ENCODE results near the gene DES. TPM values are rescaled to one million over a fixed set of nuclear protein-coding genes. Genes with fewer than 3 reads are reported as not detected.

The DES gene
- total RNA-seq, 2 donors from 2014 or later, result 12.7 to 23.1 TPM

- WGBS, 2 donors, result 82 to 85% methylated on average over 17 of the region's 17 CpGs
- TF ChIP-seq CTCF (IDR thresholded peaks at IDR 0.05) (no peak), POLR2A (IDR thresholded peaks at IDR 0.05) (no peak)
- Histone ChIP-seq H3K9me3 (no peaks in the 10 kb centered on the region), H3K27ac (no peak overlapping the region), H3K36me3 (replicated peaks in 1 of 2; ENCODE audit: insufficient read depth in 1 of 2, low read depth in 2 of 2) (no peaks in the 10 kb centered on the region), H3K4me3 (no peak overlapping the region), H3K4me1 (peaks cover 10% of the 10 kb centered on the region), H3K27me3 (peaks cover 0 to 12% of the 10 kb centered on the region in 2 donors)
- intact Hi-C loops (cut with DNase I), result no loop called here
- ATAC-seq (no peak), DNase-seq (no peak)
Observed at GRCh38 chr2:219421323-219421722, 3.1 kb downstream of the DES start.

GRCh38 chr2:219422952-219423534 is 4.9 kb downstream of the DES start:
- Histone ChIP-seq H3K27me3 (peaks cover 0 to 11% of the 10 kb centered on the region in 2 donors), H3K4me1 (peaks cover 9% of the 10 kb centered on the region), H3K4me3 (no peak overlapping the region), H3K36me3 (replicated peaks in 1 of 2; ENCODE audit: insufficient read depth in 1 of 2, low read depth in 2 of 2) (no peaks in the 10 kb centered on the region), H3K27ac (no peak overlapping the region), H3K9me3 (no peaks in the 10 kb centered on the region)
- ATAC-seq, result no peak
- WGBS, 2 donors, result 76 to 77% methylated on average over 8 of the region's 8 CpGs
- intact Hi-C loops (cut with DNase I), result no loop called here
- no peak for TF ChIP-seq CTCF (IDR thresholded peaks at IDR 0.05)
- TF ChIP-seq POLR2A (IDR thresholded peaks at IDR 0.05), result no peak
- DNase-seq, result no peak

GRCh38 chr2:219423652-219424377 is 5.6 kb downstream of the DES start:
- 71 to 74% methylated on average over 14 of the region's 14 CpGs for WGBS, 2 donors
- H3K27ac ChIP-seq, result no peak overlapping the region
- no peak for TF ChIP-seq POLR2A (IDR thresholded peaks at IDR 0.05)
- TF ChIP-seq CTCF (IDR thresholded peaks at IDR 0.05), result no peak
- no peak overlapping the region for H3K4me3 ChIP-seq
- peaks cover 0 to 3% of the 10 kb centered on the region in 2 donors for H3K27me3 ChIP-seq
- ATAC-seq (no peak), DNase-seq (no peak)
- H3K4me1 ChIP-seq, result peaks cover 2% of the 10 kb centered on the region
- intact Hi-C loops (cut with DNase I), result no loop called here
- no peaks in the 10 kb centered on the region for H3K9me3 ChIP-seq
- no peaks in the 10 kb centered on the region for H3K36me3 ChIP-seq (replicated peaks in 1 of 2; ENCODE audit: insufficient read depth in 1 of 2, low read depth in 2 of 2)

GRCh38 chr2:219425238-219426067 is 7.3 kb downstream of the DES start:
- no peaks in the 10 kb centered on the region for H3K4me1 ChIP-seq
- no peak overlapping the region for H3K27ac ChIP-seq
- no peaks in the 10 kb centered on the region for H3K27me3 ChIP-seq
- no peak for DNase-seq
- ATAC-seq, result no peak
- intact Hi-C loops (cut with DNase I), result no loop called here
- no peaks in the 10 kb centered on the region for H3K9me3 ChIP-seq
- no peak for TF ChIP-seq POLR2A (IDR thresholded peaks at IDR 0.05)
- no peak for TF ChIP-seq CTCF (IDR thresholded peaks at IDR 0.05)
- 74% methylated on average over 8 of the region's 8 CpGs for WGBS, 2 donors
- no peak overlapping the region for H3K4me3 ChIP-seq
- H3K36me3 ChIP-seq (replicated peaks in 1 of 2; ENCODE audit: insufficient read depth in 1 of 2, low read depth in 2 of 2), result no peaks in the 10 kb centered on the region

Data from body of pancreas (tissue), 4 donors.